Activated CD8-positive, alpha-beta memory T cell treated with anti-CD3 and anti-CD28 coated beads, Interleukin-2, amount 10 ng/mL, durations not matched to agents 7 days and 5 days (primary cell): ENCODE results near the gene GCKR. TPM values are rescaled to one million over a fixed set of nuclear protein-coding genes. Genes with fewer than 3 reads are reported as not detected.

Experiments
- ATAC-seq: fragments of 150-1000 bp; cut with Tn5 transposase; one replicate; pipeline ENCODE4 v1.10.0; 2021; ENCODE audit warnings: moderate library complexity
- CTCF ChIA-PET: fragments of 350-600 bp; sonication (Branson Sonifier 250); formaldehyde crosslinking; loops from one replicate; lab custom pipeline; 2021; ENCODE audit warnings: antibody characterized with exemption; lab: Charles Lee
- DNase-seq: peaks from one replicate; pipeline ENCODE4 v3.0.0-alpha.2; 2020
- H3K27ac Mint-ChIP-seq: one replicate; pipeline ENCODE4 v1.8.0; 2021; ENCODE audit warnings: mild to moderate bottlenecking, mixed read lengths
- H3K27me3 Mint-ChIP-seq: one replicate; pipeline ENCODE4 v1.8.0; 2021; ENCODE audit warnings: mixed read lengths
- H3K36me3 Mint-ChIP-seq: one replicate; pipeline ENCODE4 v1.8.0; 2021; ENCODE audit warnings: mild to moderate bottlenecking, mixed read lengths
- H3K4me1 Mint-ChIP-seq: one replicate; pipeline ENCODE4 v1.8.0; 2021; ENCODE audit warnings: mixed read lengths
- H3K4me3 Mint-ChIP-seq: one replicate; pipeline ENCODE4 v1.8.0; 2021; ENCODE audit warnings: mild to moderate bottlenecking, moderate library complexity, mixed read lengths
- H3K9me3 Mint-ChIP-seq: one replicate; pipeline ENCODE4 v1.8.0; 2022; ENCODE audit warnings: low read depth, mixed read lengths
- total RNA-seq, 2 experiments: library from RNA; stranded (reverse); gene quantifications; one replicate each; pipeline ENCODE4 v1.2.3, GENCODE V29; 2021

Gene GCKR
- total RNA-seq, 2 experiments from 2014 or later, result not detected

DNA sequence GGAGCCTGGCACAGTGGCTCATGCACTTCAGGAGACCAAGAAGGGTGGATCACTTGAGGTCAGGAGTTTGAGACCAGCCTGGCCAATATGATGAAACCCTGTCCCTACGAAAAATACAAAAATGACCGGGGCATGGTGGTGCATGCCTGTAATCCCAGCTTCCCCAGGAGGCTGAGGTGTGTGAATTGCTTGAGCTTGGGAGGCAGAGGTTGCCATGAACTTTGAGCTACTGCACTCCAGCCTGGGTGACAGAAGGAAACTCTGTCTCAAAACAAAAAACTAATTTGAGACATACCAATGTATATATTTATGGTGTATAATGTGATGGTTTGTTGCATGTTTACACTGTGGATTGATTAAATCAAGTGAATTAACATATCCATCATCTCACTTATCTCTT is 64.4 kb downstream of the GCKR start:
- Mint-ChIP-seq H3K27me3 (peaks cover 32% of the 10 kb centered on the region), H3K36me3 (no peaks in the 10 kb centered on the region), H3K27ac (no peak overlapping the region), H3K4me3 (no peak overlapping the region), H3K4me1 (no peaks in the 10 kb centered on the region), H3K9me3 (no peaks in the 10 kb centered on the region)
- DNase-seq (no peak), ATAC-seq (no peak)
- CTCF ChIA-PET, result no interaction called here

DNA sequence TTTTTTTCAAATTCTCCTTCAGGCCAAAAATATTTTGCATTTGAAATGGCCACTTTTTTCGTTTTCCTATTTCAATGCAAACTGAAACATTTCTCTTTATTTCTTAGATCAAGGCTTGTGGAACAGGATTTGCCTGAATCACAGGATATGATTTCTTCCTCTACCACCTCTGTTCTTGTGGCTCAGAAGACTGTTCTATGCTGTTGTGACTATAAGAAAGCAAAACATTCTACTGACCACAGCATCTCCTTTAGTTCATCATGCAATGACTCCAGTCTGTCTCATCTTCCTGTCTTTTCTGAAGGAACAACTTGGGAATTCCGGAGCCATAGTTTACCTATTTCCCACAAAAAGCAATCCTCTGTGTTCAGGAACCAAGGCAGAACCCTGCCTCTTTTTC is 70.0 kb downstream of the GCKR start:
- DNase-seq, result no peak
- H3K27me3 Mint-ChIP-seq, result peaks cover 69% of the 10 kb centered on the region
- peaks cover under 1% of the 10 kb centered on the region for H3K4me1 Mint-ChIP-seq
- H3K4me3 Mint-ChIP-seq, result no peak overlapping the region
- H3K27ac Mint-ChIP-seq, result no peak overlapping the region
- CTCF ChIA-PET, result no interaction called here
- ATAC-seq, result no peak
- no peaks in the 10 kb centered on the region for H3K36me3 Mint-ChIP-seq
- no peaks in the 10 kb centered on the region for H3K9me3 Mint-ChIP-seq

DNA sequence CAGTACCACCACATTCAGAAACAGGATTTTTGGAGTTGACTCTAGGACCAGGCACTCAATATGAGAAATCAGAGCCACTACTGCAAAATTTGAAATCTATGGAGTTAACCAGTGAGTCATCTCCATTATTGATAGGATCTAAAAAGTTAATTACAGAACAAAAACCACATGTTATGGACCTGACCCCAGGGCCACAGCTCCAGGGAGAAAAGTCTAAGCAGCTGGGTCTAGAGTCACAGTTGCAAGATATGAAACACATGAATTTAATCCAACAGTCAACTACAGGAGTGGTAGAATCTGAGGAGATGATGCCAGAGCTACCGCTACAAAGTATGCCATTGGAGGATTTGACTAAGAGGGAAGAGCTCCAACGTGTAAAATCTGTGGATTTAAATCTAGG is 72.8 kb downstream of the GCKR start:
- no peaks in the 10 kb centered on the region for H3K9me3 Mint-ChIP-seq
- H3K27ac Mint-ChIP-seq, result no peak overlapping the region
- no peak for DNase-seq
- H3K4me1 Mint-ChIP-seq, result peaks cover 8% of the 10 kb centered on the region
- no peak overlapping the region for H3K4me3 Mint-ChIP-seq
- no peak for ATAC-seq
- H3K27me3 Mint-ChIP-seq, result peaks cover 76% of the 10 kb centered on the region
- H3K36me3 Mint-ChIP-seq, result no peaks in the 10 kb centered on the region
- CTCF ChIA-PET, result interaction anchor here (1.5 kb wide), 1 partner anchor 62 kb away, joined by 3 read pairs; no protein-coding TSS in a partner anchor

DNA sequence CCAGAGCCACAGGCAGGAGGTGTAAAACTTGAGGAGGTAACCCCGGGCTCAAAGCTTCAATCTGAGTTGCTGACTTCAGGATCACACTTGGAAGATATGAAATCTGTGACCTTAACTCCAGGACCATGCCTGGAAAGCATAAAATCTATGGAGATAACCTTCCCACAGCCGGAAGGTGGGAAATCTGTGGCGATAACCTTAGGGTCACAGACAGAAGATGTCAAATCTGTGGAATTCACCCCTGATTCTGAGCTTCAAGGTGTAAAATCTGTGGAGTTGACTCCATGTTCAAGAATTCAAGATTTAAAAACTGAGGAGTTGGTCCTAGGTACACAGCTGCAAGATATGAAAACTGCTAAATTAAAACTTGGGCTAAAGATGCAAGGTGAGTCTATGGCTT is 74.6 kb downstream of the GCKR start:
- no peak for ATAC-seq
- no peaks in the 10 kb centered on the region for H3K36me3 Mint-ChIP-seq
- CTCF ChIA-PET, result no interaction called here
- H3K27ac Mint-ChIP-seq, result no peak overlapping the region
- no peak overlapping the region for H3K4me3 Mint-ChIP-seq
- peaks cover 8% of the 10 kb centered on the region for H3K4me1 Mint-ChIP-seq
- no peaks in the 10 kb centered on the region for H3K9me3 Mint-ChIP-seq
- H3K27me3 Mint-ChIP-seq, result peaks cover 70% of the 10 kb centered on the region
- DNase-seq, result no peak

DNA sequence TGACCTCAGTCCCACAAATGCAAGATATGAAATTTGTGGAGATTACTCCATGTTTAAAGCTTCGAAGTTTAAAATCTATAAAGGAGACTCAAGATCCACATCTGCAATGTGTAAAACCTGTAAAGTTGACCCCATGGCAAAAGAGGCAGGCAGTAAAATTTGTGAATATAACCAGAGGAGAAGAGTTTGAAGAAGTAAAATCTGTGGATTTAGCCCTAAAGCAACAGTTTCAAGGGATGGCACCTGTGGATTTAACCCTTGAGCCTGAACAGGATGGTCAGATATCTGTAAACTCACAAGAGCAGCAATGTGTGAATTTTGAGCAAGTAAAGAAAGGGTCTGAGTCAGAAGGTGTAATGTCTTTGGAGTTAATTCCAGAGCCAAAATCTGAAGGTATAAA is 75.0 kb downstream of the GCKR start:
- Mint-ChIP-seq H3K4me1 (peaks cover 8% of the 10 kb centered on the region), H3K27ac (no peak overlapping the region), H3K36me3 (no peaks in the 10 kb centered on the region), H3K9me3 (no peaks in the 10 kb centered on the region), H3K27me3 (peaks cover 67% of the 10 kb centered on the region), H3K4me3 (no peak overlapping the region)
- ATAC-seq (no peak), DNase-seq (no peak)
- CTCF ChIA-PET, result no interaction called here

DNA sequence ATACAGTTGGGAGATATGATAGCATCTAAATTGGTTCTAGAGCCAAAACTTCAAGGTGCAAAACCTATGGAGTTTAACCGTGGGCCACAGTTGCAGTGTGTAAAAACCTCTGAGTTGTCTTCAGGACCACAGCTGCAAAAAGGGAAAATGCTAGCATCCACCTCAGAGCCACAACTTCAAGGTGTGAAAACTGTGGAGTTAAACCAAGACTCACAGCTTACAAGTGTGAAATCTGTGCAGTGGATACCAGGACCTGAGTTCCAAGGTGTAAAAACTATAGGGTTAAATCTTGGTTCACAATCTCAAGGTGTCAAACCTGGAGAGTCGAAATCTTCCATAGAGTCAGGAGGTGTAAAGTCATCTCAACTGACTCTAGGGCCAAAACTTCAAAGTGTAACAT is 75.8 kb downstream of the GCKR start:
- H3K36me3 Mint-ChIP-seq, result no peaks in the 10 kb centered on the region
- peaks cover 63% of the 10 kb centered on the region for H3K27me3 Mint-ChIP-seq
- H3K4me3 Mint-ChIP-seq, result no peak overlapping the region
- DNase-seq (no peak), ATAC-seq (peak; percentile 9)
- peaks cover 8% of the 10 kb centered on the region for H3K4me1 Mint-ChIP-seq
- no peaks in the 10 kb centered on the region for H3K9me3 Mint-ChIP-seq
- CTCF ChIA-PET, result no interaction called here
- H3K27ac Mint-ChIP-seq, result no peak overlapping the region

DNA sequence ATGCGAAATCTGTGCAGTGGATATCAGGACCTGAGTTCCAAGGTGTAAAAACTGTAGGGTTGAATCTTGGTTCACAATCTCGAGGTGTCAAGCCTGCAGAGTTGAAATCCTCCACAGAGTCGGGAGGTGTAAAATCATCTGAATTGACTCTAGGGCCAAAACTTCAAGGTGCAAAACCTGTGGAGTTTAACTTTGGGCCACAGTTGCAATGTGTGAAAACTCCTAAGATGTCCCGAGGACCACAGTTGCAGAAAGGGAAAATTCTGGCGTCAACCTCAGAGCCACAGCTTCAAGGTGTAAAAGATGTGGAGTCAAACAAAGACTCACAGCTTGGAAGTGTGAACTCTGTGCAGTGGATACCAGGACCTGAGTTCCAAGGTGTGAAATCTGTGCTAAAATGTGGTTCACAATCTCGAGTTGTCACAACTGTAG is 76.4 kb downstream of the GCKR start:
- Mint-ChIP-seq H3K4me3 (no peak overlapping the region), H3K36me3 (no peaks in the 10 kb centered on the region), H3K27ac (no peak overlapping the region), H3K27me3 (peaks cover 65% of the 10 kb centered on the region), H3K4me1 (peaks cover 8% of the 10 kb centered on the region), H3K9me3 (no peaks in the 10 kb centered on the region)
- no peak for ATAC-seq
- DNase-seq, result no peak
- CTCF ChIA-PET, result interaction anchor here (1.6 kb wide), 1 partner anchor 111 kb away, joined by 7 read pairs; no protein-coding TSS in a partner anchor

Other genes starting within 250 kb of the GCKR start
- gene SLC30A3, start 233.8 kb upstream of the GCKR start, total RNA-seq, result under 1 TPM; 0.38 to 0.47 TPM
- not detected for gene DNAJC5G, start 221.4 kb upstream of the GCKR start, total RNA-seq
- under 1 TPM in 1 of 2 experiments, not detected in 1; 0.28 TPM for gene TRIM54, start 214.4 kb upstream of the GCKR start, total RNA-seq
- gene UCN, start 188.4 kb upstream of the GCKR start, total RNA-seq, result 1 to 10 TPM; 1.1 to 2.6 TPM
- 10 to 100 TPM; 87.4 to 97.6 TPM for gene MPV17, start 173.7 kb upstream of the GCKR start, total RNA-seq
- 10 to 100 TPM; 54.6 to 67.6 TPM for gene GTF3C2, start 140.1 kb upstream of the GCKR start, total RNA-seq
- 10 to 100 TPM; 38.6 to 43.1 TPM for gene EIF2B4, start 126.5 kb upstream of the GCKR start, total RNA-seq
- gene SNX17, start 126.2 kb upstream of the GCKR start, total RNA-seq, result 100 to 1,000 TPM; 101 to 125 TPM
- 10 to 100 TPM; 12.7 to 15.4 TPM for gene ZNF513, start 116.1 kb upstream of the GCKR start, total RNA-seq
- gene PPM1G, start 87.2 kb upstream of the GCKR start, total RNA-seq, result 100 to 1,000 TPM; 136 to 159 TPM
- 100 to 1,000 TPM in 1 of 2 experiments, 10 to 100 TPM in 1; 88.5 to 103 TPM for gene NRBP1, start 68.2 kb upstream of the GCKR start, total RNA-seq
- gene KRTCAP3, start 54.5 kb upstream of the GCKR start, total RNA-seq, result 1 to 10 TPM; 4.5 to 6.4 TPM
- 10 to 100 TPM; 11.5 to 15.7 TPM for gene IFT172, start 7.1 kb upstream of the GCKR start, total RNA-seq
- gene FNDC4, start 1.6 kb upstream of the GCKR start, total RNA-seq, result under 1 TPM in 1 of 2 experiments, not detected in 1; 0.14 TPM
- gene ZNF512, start 86.2 kb downstream of the GCKR start, total RNA-seq, result 10 to 100 TPM; 32.8 to 39.5 TPM
- 1 to 10 TPM in 1 of 2 experiments, under 1 TPM in 1; 0.98 to 1.5 TPM for gene CCDC121, start 132.2 kb downstream of the GCKR start, total RNA-seq
- 10 to 100 TPM; 36.9 to 50.9 TPM for gene GPN1, start 132.2 kb downstream of the GCKR start, total RNA-seq
- 10 to 100 TPM; 34.8 to 39.7 TPM for gene SUPT7L, start 166.8 kb downstream of the GCKR start, total RNA-seq
- 10 to 100 TPM; 27.8 to 28.2 TPM for gene SLC4A1AP, start 167.1 kb downstream of the GCKR start, total RNA-seq